ENCODE results near the gene CHAMP1.
"Not testable (repeated sequence)": the region's sequence is repeated elsewhere in the genome, so short reads cannot be mapped to it uniquely, and the experiment has no call there.

Gene CHAMP1

DNA sequence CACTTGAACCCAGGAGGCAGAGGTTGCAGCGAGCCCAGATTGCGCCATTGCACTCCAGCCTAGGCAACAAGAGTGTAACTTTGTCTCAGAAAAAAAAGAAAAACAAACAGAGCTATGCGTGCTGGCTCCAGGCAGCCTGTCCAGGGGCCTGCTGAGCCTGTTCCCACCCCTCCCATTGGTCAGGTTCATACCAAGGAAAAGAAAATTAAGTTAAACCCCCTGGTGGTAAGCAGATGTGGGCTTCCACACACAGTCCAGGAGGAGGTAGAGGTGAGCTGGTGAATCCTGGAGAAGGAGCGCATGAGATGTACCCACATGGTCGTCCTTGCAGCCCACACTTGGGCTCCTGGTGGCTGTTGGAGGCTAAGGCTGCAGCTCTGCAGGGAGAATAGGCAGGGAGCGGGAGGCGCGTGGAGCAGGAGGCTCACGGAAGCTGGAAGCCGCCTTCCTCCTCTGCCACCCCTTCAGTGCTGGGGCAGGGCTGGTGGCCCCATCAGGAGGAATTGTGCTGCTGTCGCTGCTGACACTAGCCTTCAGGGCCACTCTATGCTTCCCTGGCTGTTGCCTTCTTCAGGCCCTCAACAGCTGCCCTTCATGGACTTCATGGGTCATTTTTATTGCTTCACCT, 10.5 kb upstream of the CHAMP1 start:
- no peak for DNase-seq

- no peak for DNase-seq
These were observed 9.8 kb upstream of the CHAMP1 start for GRCh38 chr13:114304346-114305034.

- no peak for DNase-seq
These were observed 5.2 kb upstream of the CHAMP1 start for GRCh38 chr13:114309086-114309485.

DNA sequence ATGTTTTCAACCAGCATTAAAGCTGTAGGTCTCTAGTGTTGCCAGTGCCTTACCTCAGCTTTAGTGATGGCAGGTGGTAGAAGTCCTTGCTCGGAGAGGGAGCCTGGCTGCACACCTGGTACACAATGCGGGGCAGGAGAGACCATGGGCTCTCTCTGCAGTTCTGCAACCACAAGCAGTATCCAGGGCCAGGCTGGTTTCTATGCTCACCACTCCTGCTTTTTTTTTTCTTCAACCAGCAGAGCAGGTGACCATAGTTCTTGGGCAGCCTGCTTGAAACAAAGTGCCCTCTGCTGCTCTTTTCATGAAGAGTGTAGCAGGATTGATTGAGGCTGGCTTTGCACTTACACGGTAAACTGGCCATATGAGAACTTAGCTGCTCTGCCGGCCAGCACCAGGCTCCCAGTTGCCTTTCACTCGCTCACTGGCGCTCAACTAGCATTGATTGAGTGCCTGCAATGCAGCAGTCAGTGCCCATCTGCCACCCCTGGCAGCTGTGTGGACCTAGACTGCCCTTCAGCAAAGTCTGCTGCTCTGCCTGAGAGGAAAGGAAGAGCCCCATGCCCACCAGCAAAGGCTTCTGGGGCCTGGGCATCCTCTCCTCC, 4.4 kb upstream of the CHAMP1 start:
- DNase-seq: no peak

DNA sequence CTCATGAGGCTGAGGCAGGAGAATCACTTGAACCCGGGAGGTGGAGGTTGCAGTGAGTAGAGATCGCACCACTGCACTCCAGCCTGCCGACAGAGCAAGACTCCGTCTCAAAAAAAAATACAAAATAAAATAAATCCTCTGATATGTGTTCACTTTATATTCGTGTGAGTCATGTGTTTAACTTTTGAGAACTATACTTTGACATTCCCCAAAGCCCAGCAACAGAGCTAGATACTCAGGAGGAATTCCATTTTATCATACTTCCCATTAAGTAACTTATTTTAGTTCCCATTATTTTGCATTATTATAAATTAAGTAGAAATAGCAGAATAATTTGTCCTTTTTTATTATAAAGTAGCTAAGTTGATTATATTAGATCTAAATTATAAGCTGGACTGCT, 3.3 kb upstream of the CHAMP1 start:
- DNase-seq: no peak

DNA sequence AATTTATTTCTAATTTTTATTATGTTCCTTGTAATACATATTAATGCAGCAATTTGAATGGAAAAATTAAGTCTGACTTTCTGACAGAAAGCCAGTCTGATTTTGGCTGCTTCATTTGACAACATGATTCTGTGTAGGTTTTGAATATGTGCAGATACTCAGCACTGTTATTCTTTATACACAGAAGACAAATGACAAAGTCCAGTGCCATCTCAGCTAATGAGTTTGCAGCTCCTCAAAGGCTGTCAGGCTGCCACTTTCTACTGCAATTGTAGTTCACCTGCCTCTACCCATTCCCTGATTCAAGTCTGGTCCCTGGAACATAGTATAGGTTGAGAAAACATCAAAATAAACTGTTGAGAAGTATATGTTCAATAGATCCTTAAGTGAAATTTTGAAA, 2.9 kb upstream of the CHAMP1 start:
- no peak for DNase-seq

GRCh38 chr13:114311908-114312307, 2.4 kb upstream of the CHAMP1 start:
- DNase-seq: no peak

DNA sequence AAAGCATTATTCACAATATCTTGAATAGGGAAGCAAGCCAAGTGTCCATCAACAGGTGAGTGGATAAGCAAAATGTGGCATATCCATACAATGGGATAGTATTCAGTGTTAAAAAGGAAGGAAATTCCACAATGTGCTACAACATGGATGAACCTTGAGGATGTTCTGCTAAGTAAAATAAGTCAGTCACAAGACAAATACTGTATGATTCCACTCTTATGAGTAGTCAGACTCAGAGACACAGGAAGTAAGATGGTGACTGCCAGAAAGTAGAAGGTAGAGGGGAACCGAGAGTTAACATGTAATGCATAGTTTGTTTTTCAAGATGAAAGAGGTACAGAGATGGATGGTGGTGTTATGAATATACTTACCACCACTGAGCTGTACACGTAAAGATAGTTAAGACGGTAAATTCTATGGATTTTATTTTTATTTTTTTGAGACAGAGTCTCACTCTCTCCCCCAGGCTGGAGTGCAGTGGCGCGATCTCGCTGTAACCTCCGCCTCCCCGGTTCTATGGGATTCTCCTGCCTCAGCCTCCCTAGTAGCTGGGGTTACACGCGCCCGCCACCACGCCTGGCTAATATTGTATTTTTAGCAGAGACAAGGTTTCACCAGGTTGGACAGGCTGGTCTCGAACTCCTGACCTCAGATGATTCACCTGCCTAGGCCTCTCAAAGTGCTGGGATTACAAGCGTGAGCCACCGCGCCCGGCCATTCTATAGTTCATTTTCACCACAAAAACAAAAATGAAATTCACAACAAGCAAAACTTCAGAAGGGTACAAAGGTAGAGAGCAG, 1.0 kb upstream of the CHAMP1 start:
- no peak for DNase-seq

GRCh38 chr13:114315074-114315785, 927 bp downstream of the CHAMP1 start:
- no peak for DNase-seq

DNA sequence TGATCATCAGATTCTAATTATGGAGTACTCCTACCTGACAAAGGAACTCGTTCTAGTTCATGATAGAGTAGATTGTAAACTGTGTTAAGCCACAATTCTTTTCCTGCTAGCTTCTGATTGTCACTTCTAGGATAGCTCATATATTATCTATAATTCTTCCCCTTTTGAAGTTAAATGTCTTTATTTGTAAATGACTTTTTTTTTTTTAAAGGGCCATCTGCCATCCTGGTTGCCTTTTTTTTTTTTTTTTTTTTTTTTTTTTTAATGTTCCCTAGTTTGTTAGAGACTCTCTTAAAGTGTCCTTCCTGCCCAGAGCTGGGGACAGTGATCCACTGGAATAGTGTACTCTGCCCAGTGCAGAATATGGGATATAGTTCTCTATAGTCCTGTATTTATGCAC, 4.3 kb downstream of the CHAMP1 start:
- no peak for DNase-seq

DNA sequence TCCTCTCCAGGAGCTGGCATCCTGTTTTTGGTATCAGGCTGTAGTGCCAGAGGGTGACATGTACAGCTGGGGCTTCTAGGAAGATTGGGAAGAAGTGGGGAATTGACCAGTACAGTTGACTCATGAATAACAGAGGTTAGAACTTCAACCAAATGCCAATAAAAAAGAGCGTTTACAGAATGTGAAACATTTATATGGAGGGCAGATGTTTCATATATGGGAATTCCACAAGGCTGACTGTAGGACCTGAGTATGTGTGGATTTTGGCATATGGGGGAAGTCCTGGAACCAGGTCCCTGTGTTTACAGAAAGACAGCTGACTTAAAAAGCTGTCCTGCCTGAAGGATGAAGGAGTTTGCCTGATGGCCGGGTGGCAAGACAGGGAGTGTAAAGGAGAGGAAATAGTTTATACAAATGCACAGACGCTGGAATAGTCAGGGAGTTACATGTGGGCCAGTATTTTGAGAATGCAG, 5.2 kb downstream of the CHAMP1 start:
- no peak for DNase-seq

DNA sequence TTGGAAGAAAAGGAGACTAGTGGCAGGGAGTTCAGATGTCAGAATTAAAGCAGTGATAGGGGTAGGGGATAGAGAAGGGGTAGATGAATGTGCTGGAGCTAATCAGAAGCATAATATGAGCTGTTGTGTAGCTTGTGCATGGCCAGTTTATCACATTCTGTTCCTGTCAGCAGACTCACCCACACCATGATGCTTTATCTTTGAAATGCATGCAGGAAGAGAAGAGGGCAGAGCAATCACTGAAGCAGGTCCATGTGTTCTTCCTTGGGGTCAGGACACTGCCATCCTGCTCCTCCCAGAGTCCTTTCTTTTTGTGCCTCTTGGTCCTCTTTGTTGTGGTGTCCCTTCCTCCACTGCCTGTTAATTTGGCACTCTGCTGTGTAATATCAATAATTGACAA, 5.8 kb downstream of the CHAMP1 start:
- no peak for DNase-seq

DNA sequence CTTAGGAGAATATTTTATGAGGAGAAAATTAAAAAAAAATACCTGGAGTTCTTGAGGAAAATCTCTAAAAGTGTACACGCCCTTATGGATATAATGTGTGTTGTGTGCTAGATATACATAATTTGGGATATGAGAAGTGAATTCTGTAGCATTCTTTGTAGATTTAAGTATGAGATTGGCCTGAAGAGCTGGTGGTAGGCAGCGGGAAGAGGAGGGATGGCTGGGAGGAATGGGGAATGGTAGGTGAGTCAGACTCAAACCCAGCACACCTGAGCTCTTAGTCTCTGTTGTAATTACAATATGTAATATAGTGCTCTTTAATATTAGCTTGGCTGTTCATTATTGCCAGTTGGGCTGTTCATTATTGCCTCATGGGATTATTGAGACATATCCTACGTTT, 7.0 kb downstream of the CHAMP1 start:
- DNase-seq: no peak

DNA sequence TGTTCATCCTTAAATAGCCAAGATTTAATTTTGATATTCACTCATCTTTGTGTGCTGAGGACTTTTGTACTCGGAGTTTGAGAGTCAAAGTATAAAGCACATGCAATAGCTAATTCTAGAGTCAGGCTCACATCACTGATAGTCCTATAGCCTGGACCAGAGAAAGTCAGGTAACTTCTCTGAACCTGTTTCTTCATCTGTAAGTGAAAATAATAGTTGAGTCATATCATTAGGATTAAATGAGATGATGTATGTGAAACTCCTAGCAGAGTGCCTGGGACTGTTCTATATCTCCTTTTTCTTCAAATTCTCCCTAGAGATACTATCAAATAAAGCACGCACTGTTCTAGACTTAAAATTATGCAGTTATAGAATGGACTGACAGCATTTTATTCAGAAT, 9.0 kb downstream of the CHAMP1 start:
- DNase-seq: no peak

GRCh38 chr13:114324334-114324733, 10.0 kb downstream of the CHAMP1 start:
- no peak for DNase-seq

- no peak for DNase-seq
These were observed 11.4 kb downstream of the CHAMP1 start for GRCh38 chr13:114325729-114326128.

- DNase-seq: no peak
These were observed 13.7 kb downstream of the CHAMP1 start for GRCh38 chr13:114328034-114328433.

GRCh38 chr13:114328595-114328994, 14.3 kb downstream of the CHAMP1 start:
- DNase-seq: no peak

GRCh38 chr13:114330086-114330485, 15.8 kb downstream of the CHAMP1 start:
- no peak for DNase-seq

GRCh38 chr13:114333881-114334280, 19.6 kb downstream of the CHAMP1 start:
- not testable (repeated sequence) for DNase-seq

DNA sequence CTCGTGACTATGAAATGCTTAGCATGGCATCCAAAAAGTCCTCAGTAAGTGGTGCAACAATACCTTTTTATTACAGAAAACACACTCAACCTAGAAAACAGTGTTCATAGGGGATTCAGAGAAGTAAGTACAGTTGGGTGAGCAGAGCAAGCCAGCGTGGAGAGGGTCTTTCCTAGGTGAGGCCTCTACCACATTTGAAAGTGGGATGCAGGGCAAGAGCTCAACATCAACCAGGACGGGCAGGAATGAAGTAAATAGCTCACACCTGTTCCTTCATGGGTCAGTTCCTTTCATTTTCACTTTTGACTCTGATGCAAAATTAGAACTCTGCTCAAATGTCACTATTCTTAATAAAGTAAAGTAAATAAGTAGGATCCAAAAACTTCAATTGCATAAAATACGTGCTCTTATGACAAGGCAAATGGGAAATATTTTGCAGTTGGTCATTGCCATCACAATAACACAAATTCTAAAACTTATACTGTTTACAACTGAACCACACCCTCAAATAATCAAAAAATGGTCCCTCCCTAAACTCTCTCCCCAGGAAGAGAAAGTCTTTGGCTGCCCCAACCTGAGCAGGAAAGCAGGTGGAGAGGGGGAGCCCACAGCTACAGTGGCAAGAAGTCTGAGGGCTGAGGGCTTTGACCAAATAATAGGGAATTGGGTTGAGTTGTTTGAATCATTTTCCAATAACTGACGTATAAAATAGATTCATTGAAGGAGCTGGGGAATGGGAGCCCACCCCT, 20.2 kb downstream of the CHAMP1 start:
- no peak for DNase-seq

DNA sequence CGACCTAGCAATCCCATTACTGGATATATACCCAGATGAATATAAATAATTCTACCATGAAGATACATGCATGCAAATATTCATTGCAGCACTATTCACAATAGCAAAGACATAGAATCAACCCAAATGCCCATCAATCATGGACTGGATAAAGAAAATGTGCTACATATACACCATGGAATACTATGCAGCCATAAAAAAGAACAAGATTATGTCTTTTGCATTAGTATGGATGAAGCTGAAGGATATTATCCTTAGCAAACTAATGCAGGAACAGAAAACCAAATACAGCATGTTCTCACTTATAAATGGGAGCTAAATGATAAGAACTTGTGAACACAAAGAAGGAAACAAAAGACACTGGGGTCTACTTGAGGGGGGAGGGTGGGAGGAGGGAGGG, 22.2 kb downstream of the CHAMP1 start:
- DNase-seq: not testable (repeated sequence)
